ENCODE results near the gene HAGH.

HAGH gene

DNA sequence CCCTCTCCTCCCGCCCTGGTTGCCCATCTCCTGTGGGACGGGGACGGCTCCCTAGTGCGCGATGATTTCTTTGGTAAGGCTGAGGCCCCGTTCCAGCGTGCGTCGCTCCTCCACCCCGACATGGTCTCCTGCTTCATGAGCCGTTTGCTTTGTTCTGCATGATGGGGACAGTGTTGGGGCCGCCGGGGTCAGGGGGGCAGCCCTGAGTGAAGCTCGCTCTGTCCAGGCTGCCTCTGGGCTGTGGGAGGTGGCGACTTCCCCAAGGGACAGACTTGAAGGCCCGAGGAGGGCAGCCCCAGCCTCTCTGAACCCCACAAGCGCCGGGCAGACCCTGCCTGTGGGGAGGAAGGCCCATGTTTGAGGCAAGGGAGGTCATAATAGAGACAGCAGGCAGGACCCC is 67.7 kb downstream of the HAGH start:
- DNase-seq: no peak

DNA sequence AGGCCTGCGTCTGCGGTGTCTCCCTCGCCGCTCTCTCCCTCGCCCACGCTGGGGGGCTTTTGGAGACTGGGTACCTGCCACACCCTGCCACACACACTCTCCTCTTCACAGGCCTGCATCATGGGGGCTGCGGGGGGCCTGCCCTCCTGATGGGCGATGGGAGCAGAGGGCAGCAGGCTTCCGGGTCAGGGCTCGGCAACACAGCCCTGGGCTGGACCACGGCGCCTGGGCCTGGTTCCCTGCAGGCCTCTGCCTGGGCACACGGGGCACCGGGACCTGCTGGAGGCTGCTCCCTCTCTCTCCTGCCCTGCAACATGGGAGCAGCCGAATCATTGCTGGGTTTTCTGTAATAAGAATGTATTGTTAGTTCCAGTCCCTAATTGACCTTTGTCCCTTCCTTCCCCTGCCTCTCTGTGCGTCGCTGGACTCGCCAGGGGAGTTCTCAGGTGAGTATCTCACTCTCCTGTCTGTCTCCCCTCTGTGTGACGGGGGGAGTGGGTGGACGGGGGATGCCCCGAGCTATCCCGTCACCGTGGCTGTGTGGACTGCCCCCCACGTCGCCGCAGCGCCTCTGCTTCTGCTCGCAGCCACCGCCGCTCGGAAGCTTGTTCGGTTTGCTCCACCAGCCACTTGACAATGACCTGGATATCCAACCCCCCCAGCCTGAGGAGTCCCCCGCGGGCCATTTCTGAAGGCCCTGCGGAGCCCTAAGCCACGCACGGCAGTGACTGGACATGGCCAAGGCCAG is 68.7 kb downstream of the HAGH start:
- DNase-seq: no peak
